IMR-90 (cell line): ENCODE results near the gene POLR3GL.

Experiments used
- CEBPB ChIP-seq: IDR thresholded peaks from 2 replicates; pipeline ENCODE4 v1.6.1; 2012; ENCODE audit warnings: low read depth, low read length, improper control_type of control experiment
- CTCF ChIP-seq: conservative IDR thresholded peaks from 2 replicates; pipeline ENCODE4 v1.5.1; 2012; ENCODE audit warnings: mild to moderate bottlenecking, low read depth, low read length, improper control_type of control experiment
- MAFK ChIP-seq: IDR thresholded peaks from 2 replicates; pipeline ENCODE4 v1.6.1; 2012; ENCODE audit warnings: low read depth, low read length, improper control_type of control experiment
- MAZ ChIP-seq: IDR thresholded peaks from 2 replicates; pipeline ENCODE4 v1.6.1; 2012; ENCODE audit warnings: low read depth, mild to moderate bottlenecking, low read length, improper control_type of control experiment, moderate library complexity, borderline replicate concordance
- MXI1 ChIP-seq: IDR thresholded peaks from 2 replicates; pipeline ENCODE4 v1.6.1; 2012; ENCODE audit warnings: low read depth, mild to moderate bottlenecking, low read length, moderate library complexity, borderline replicate concordance
- POLR2A ChIP-seq: IDR thresholded peaks from 2 replicates; pipeline ENCODE4 v1.6.1; 2012; ENCODE audit warnings: mild to moderate bottlenecking, low read depth, low read length
- RFX5 ChIP-seq: IDR thresholded peaks from 2 replicates; pipeline ENCODE4 v1.8.0; 2012; ENCODE audit warnings: low read depth, mild to moderate bottlenecking, low read length, moderate library complexity
- SMC3 ChIP-seq: fragments of 150-350 bp; IDR thresholded peaks from 2 replicates; pipeline ENCODE4 v1.6.1; 2016; ENCODE audit warnings: low read depth, mild to moderate bottlenecking, antibody characterized with exemption, low read length, moderate library complexity
- TF ChIP-seq, protein P1 (sequence below): fragments of 150-350 bp; IDR thresholded peaks from 2 replicates; pipeline ENCODE4 v1.6.1; 2017; ENCODE audit warnings: mild to moderate bottlenecking, antibody characterized with exemption, low read length, low read depth

- TF ChIP-seq RFX5, result no peak
- TF ChIP-seq CTCF, result no peak
- no peak for TF ChIP-seq MAZ
- TF ChIP-seq, protein P1, sequence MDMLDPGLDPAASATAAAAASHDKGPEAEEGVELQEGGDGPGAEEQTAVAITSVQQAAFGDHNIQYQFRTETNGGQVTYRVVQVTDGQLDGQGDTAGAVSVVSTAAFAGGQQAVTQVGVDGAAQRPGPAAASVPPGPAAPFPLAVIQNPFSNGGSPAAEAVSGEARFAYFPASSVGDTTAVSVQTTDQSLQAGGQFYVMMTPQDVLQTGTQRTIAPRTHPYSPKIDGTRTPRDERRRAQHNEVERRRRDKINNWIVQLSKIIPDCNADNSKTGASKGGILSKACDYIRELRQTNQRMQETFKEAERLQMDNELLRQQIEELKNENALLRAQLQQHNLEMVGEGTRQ, result no peak
- TF ChIP-seq MXI1, result no peak
- TF ChIP-seq POLR2A, result no peak
- TF ChIP-seq CEBPB, result no peak
- no peak for TF ChIP-seq SMC3
- no peak for TF ChIP-seq MAFK
These were observed 4.5 kb upstream of the POLR3GL start for GRCh38 chr1:145959957-145960467.
